Heart left ventricle (tissue), 11 donors: ENCODE measurements around the gene VCX2. TPM values are rescaled to one million over a fixed set of nuclear protein-coding genes. Genes with fewer than 3 reads are reported as not detected.

ENCODE experiments used
- microRNA counts, 2 donors: library from miRNA; unstranded; fragments of <30 nt; microRNA quantifications; one replicate each; lab custom pipeline; 2016
- microRNA-seq, 4 donors: library from miRNA; unstranded; fragments of <30 nt; microRNA quantifications; one replicate each; pipeline versions ENCODE4 to v1.2.0, GENCODE V29; 2017 to 2020
- polyA plus RNA-seq, 2 donors: library from polyadenylated mRNA; stranded (reverse); fragments of 200-250 nt; gene quantifications; one replicate each; pipeline ENCODE4 v1.2.3, GENCODE V29; 2013
- total RNA-seq, 9 donors: library from RNA; depleted of rRNA in 2 of 9; stranded (reverse); fragments of >200 nt in 2 of 9; fragmentation: NEBNext Ultra II Directional in 3 of 9; extraction: Animal tissue kit (Norgen Biotek cat#: 25700) in 3 of 9; gene quantifications; one replicate each; pipeline versions ENCODE4 v1.1.0 to v1.2.4, GENCODE V29; 2016 to 2023
- donor health status: ischemic (EF 13 %, LVEDD 7.1; RV severe dilation, severe dysfunction).
- donor health status: healthy with polysubstance abuse.
- donor health status: DM: no; HTN: yes; CAD: no.
- donor health status: DM: no; HTN: no; CAD: no.
- donor health status: ischemic (EF 25% LVEDD 5.7; RV mildly dilated, moderate dysfunction).
- donor health status: healthy.
- donor health status: DM: yes; HTN: yes; CAD: no.
- donor health status: PGD.
- donor health status: nonischemic (EF 23%, LVEDD 6.1; RV moderate dilation, normal function).

The VCX2 gene
- total and polyA plus RNA-seq, 11 donors, result not detected

MicroRNAs within 50 kb of the gene (microRNA counts, 767-probe panel; counts per million panel counts)
- microRNA hsa-miR-651 (lab: Ali Mortazavi, UCI), result 573 to 1,280 counts per million in 2 donors

Small RNA genes lying within 50 kb of the gene (microRNA-seq; reads per million reads assigned to microRNA genes)
- 13.8 to 67.3 (median 29.9) reads per million in 4 donors for gene MIR651

Other genes with a start within 250 kb of the VCX2 start
- gene PNPLA4, start 243.9 kb downstream of the VCX2 start, total RNA-seq, result 10 to 100 TPM; 25.6 to 76.3 (median 37.3) TPM
- gene PNPLA4, start 243.9 kb downstream of the VCX2 start, polyA plus RNA-seq, result 10 to 100 TPM; 15.0 to 27.7 TPM